ENCODE measurements around the gene TGFBI. TPM values are rescaled to one million over a fixed set of nuclear protein-coding genes. Genes with fewer than 3 reads are reported as not detected.

The TGFBI gene
- total RNA-seq, 4 donors from 2014 or later: 7.3 to 63.5 (median 33.3) TPM

- no peak overlapping the region for H3K4me3 ChIP-seq
- DNase-seq: no peak
- TF ChIP-seq POLR2A (IDR thresholded peaks at IDR 0.05) (no peak), CTCF (IDR thresholded peaks at IDR 0.05) (no peak)
- intact Hi-C loops (cut with DNase I): no loop called here
- H3K27me3 ChIP-seq: peaks cover 0 to 10% (median 0%) of the 10 kb centered on the region in 4 donors
- no peaks in the 10 kb centered on the region for H3K9me3 ChIP-seq
- 37 to 46% methylated on average over 7 of the region's 7 CpGs for WGBS, 2 donors
- H3K27ac ChIP-seq: peak overlapping the region in 2 of 4 donors; percentile 2 to 6
- H3K36me3 ChIP-seq: no peaks in the 10 kb centered on the region
- H3K4me1 ChIP-seq: peaks cover under 1 to 52% (median 21%) of the 10 kb centered on the region in 3 donors
Observed at GRCh38 chr5:136014049-136015002, 14.5 kb upstream of the TGFBI start.

- peaks cover 0 to 10% (median 0%) of the 10 kb centered on the region in 4 donors for H3K27me3 ChIP-seq
- TF ChIP-seq POLR2A (IDR thresholded peaks at IDR 0.05) (no peak), CTCF (IDR thresholded peaks at IDR 0.05) (no peak)
- H3K4me3 ChIP-seq: no peak overlapping the region
- intact Hi-C loops (cut with DNase I): no loop called here
- no peak overlapping the region for H3K27ac ChIP-seq
- H3K36me3 ChIP-seq: no peaks in the 10 kb centered on the region
- WGBS, 2 donors: 72 to 80% methylated on average over 6 of the region's 6 CpGs
- no peaks in the 10 kb centered on the region for H3K9me3 ChIP-seq
- no peak for DNase-seq
- peaks cover 7 to 58% (median 28%) of the 10 kb centered on the region in 3 donors for H3K4me1 ChIP-seq
Observed at GRCh38 chr5:136015003-136015375, 13.8 kb upstream of the TGFBI start.

- 90 to 100% methylated on average over 2 of the region's 2 CpGs for WGBS, 2 donors
- H3K4me3 ChIP-seq: no peak overlapping the region
- intact Hi-C loops (cut with DNase I): no loop called here
- no peak for DNase-seq
- H3K4me1 ChIP-seq: peaks cover 17 to 67% (median 39%) of the 10 kb centered on the region in 3 donors
- no peaks in the 10 kb centered on the region for H3K36me3 ChIP-seq
- H3K27ac ChIP-seq: no peak overlapping the region
- no peaks in the 10 kb centered on the region for H3K9me3 ChIP-seq
- TF ChIP-seq CTCF (IDR thresholded peaks at IDR 0.05) (no peak), POLR2A (IDR thresholded peaks at IDR 0.05) (no peak)
- peaks cover 0 to 12% (median 0%) of the 10 kb centered on the region in 4 donors for H3K27me3 ChIP-seq
Observed at GRCh38 chr5:136015966-136016650, 12.7 kb upstream of the TGFBI start.

GRCh38 chr5:136016945-136017530 lies 11.8 kb upstream of the TGFBI start:
- H3K36me3 ChIP-seq: no peaks in the 10 kb centered on the region
- H3K27ac ChIP-seq: no peak overlapping the region
- H3K27me3 ChIP-seq: peaks cover 0 to 22% (median 0%) of the 10 kb centered on the region in 4 donors
- peaks cover 17 to 62% (median 38%) of the 10 kb centered on the region in 3 donors for H3K4me1 ChIP-seq
- no peak for TF ChIP-seq CTCF (IDR thresholded peaks at IDR 0.05)
- TF ChIP-seq POLR2A (IDR thresholded peaks at IDR 0.05): no peak
- intact Hi-C loops (cut with DNase I): no loop called here
- no peaks in the 10 kb centered on the region for H3K9me3 ChIP-seq
- no peak for DNase-seq
- 18 to 26% methylated on average over 2 of the region's 2 CpGs for WGBS, 2 donors
- no peak overlapping the region for H3K4me3 ChIP-seq

Measured in esophagus squamous epithelium (tissue), 5 donors.